Peyer's patch (tissue), 4 donors: ENCODE data around the gene GRIA3. TPM values are rescaled to one million over a fixed set of nuclear protein-coding genes. Genes with fewer than 3 reads are reported as not detected.
"Not testable (repeated sequence)": the region's sequence is repeated elsewhere in the genome, so short reads cannot be mapped to it uniquely, and the experiment has no call there.

Experiments used
- DNase-seq, 3 donors: peaks; one replicate each; pipeline ENCODE4 v3.0.0-alpha.2; 2017 to 2019
- H3K27ac ChIP-seq, 4 donors: fragments of 200-600 bp; sonication (generic); one replicate each; pipeline ENCODE4 v1.5.1; 2016 to 2019
- H3K27me3 ChIP-seq, 2 donors: fragments of 200-600 bp; sonication (generic); one replicate each; pipeline ENCODE4 v1.5.1; 2019
- H3K36me3 ChIP-seq, 3 donors: fragments of 200-600 bp; sonication (generic); one replicate each; pipeline ENCODE4 v1.5.1; 2016 to 2019
- H3K4me1 ChIP-seq, 4 donors: fragments of 200-600 bp; sonication (generic); one replicate each; pipeline ENCODE4 v1.5.1; 2016 to 2019
- H3K4me3 ChIP-seq, 4 donors: fragments of 200-600 bp; sonication (generic); 1 replicate in 3 of 4; 2 replicates in 1 of 4; pipeline ENCODE4 v1.5.1; 2016 to 2019; ENCODE audit warnings: mild to moderate bottlenecking in 1 of 4
- H3K9me3 ChIP-seq, 4 donors: fragments of 200-600 bp; sonication (generic); one replicate each; pipeline ENCODE4 v1.5.1; 2016 to 2019; ENCODE audit warnings: mild to moderate bottlenecking in 1 of 4
- CTCF ChIP-seq, 6 experiments: fragments of 450-650 bp in 4 of 6; fragments of 200-600 bp in 2 of 6; sonication (generic) in 1 of 6; IDR thresholded peaks; one replicate each; pipeline ENCODE4 v1.5.1; 2017 to 2019; ENCODE audit warnings: antibody characterized with exemption in 6 of 6, mild to moderate bottlenecking in 3 of 6, moderate library complexity in 1 of 6
- POLR2A ChIP-seq, 2 donors: fragments of 450-650 bp; IDR thresholded peaks; one replicate each; pipeline ENCODE4 v1.5.1; 2017; ENCODE audit warnings: antibody characterized with exemption in 2 of 2, mild to moderate bottlenecking in 2 of 2, moderate library complexity in 2 of 2
- total RNA-seq, 4 donors: library from RNA; depleted of rRNA; stranded (reverse); fragments of >200 nt; gene quantifications; one replicate each; pipeline ENCODE4 v1.1.0, GENCODE V29; 2016

GRIA3 gene
- total RNA-seq, 4 donors from 2014 or later, result 0.47 to 12.4 TPM; not detected in 2

- DNase-seq, result no peak
- Histone ChIP-seq H3K4me3 (no peak overlapping the region), H3K36me3 (no peaks in the 10 kb centered on the region), H3K27ac (no peak overlapping the region), H3K27me3 (no peaks in the 10 kb centered on the region), H3K9me3 (no peaks in the 10 kb centered on the region), H3K4me1 (no peaks in the 10 kb centered on the region)
- TF ChIP-seq POLR2A (IDR thresholded peaks at IDR 0.05) (no peak), CTCF (IDR thresholded peaks at IDR 0.05) (no peak)
Observed at GRCh38 chrX:123350226-123350625, 166.1 kb downstream of the GRIA3 start.

- no peak overlapping the region for H3K27ac ChIP-seq
- H3K9me3 ChIP-seq, result no peaks in the 10 kb centered on the region
- no peak for TF ChIP-seq POLR2A (IDR thresholded peaks at IDR 0.05)
- TF ChIP-seq CTCF (IDR thresholded peaks at IDR 0.05), result no peak
- no peak overlapping the region for H3K4me3 ChIP-seq
- no peaks in the 10 kb centered on the region for H3K4me1 ChIP-seq
- DNase-seq, result no peak
- H3K27me3 ChIP-seq, result no peaks in the 10 kb centered on the region
- no peaks in the 10 kb centered on the region for H3K36me3 ChIP-seq
Observed at GRCh38 chrX:123357941-123358340, 173.9 kb downstream of the GRIA3 start.

GRCh38 chrX:123358457-123358856 lies 174.4 kb downstream of the GRIA3 start:
- no peaks in the 10 kb centered on the region for H3K36me3 ChIP-seq
- H3K27ac ChIP-seq, result no peak overlapping the region
- no peaks in the 10 kb centered on the region for H3K27me3 ChIP-seq
- no peaks in the 10 kb centered on the region for H3K9me3 ChIP-seq
- no peaks in the 10 kb centered on the region for H3K4me1 ChIP-seq
- no peak for TF ChIP-seq POLR2A (IDR thresholded peaks at IDR 0.05)
- no peak for DNase-seq
- H3K4me3 ChIP-seq, result no peak overlapping the region

GRCh38 chrX:123361371-123361770 lies 177.3 kb downstream of the GRIA3 start:
- no peaks in the 10 kb centered on the region for H3K27me3 ChIP-seq
- TF ChIP-seq POLR2A (IDR thresholded peaks at IDR 0.05) (no peak), CTCF (IDR thresholded peaks at IDR 0.05) (no peak)
- H3K9me3 ChIP-seq, result no peaks in the 10 kb centered on the region
- H3K4me3 ChIP-seq, result no peak overlapping the region
- H3K4me1 ChIP-seq, result no peaks in the 10 kb centered on the region
- H3K27ac ChIP-seq, result no peak overlapping the region
- no peaks in the 10 kb centered on the region for H3K36me3 ChIP-seq
- DNase-seq, result no peak

- H3K9me3 ChIP-seq, H3K27me3 ChIP-seq, H3K27ac ChIP-seq, H3K4me3 ChIP-seq, DNase-seq, H3K36me3 ChIP-seq, H3K4me1 ChIP-seq: not testable (repeated sequence)
Observed at GRCh38 chrX:123386196-123386595, 202.1 kb downstream of the GRIA3 start.

- TF ChIP-seq POLR2A (IDR thresholded peaks at IDR 0.05), result no peak
- TF ChIP-seq CTCF (IDR thresholded peaks at IDR 0.05), result no peak
- Histone ChIP-seq H3K9me3 (no peaks in the 10 kb centered on the region), H3K4me1 (no peaks in the 10 kb centered on the region), H3K36me3 (no peaks in the 10 kb centered on the region), H3K4me3 (no peak overlapping the region), H3K27me3 (no peaks in the 10 kb centered on the region), H3K27ac (no peak overlapping the region)
- DNase-seq, result no peak
Observed at GRCh38 chrX:123392921-123393320, 208.8 kb downstream of the GRIA3 start.

GRCh38 chrX:123399709-123400108 lies 215.6 kb downstream of the GRIA3 start:
- H3K9me3 ChIP-seq, result no peaks in the 10 kb centered on the region
- no peaks in the 10 kb centered on the region for H3K27me3 ChIP-seq
- no peak overlapping the region for H3K27ac ChIP-seq
- H3K36me3 ChIP-seq, result no peaks in the 10 kb centered on the region
- TF ChIP-seq CTCF (IDR thresholded peaks at IDR 0.05) (no peak), POLR2A (IDR thresholded peaks at IDR 0.05) (no peak)
- no peaks in the 10 kb centered on the region for H3K4me1 ChIP-seq
- no peak for DNase-seq
- no peak overlapping the region for H3K4me3 ChIP-seq
